NCI-H1694 treated with DMSO at 0.1 percent for 48 hours (cell line): Measurements from ENCODE around the gene LRRN4CL.
"Not testable (repeated sequence)": the region's sequence is repeated elsewhere in the genome, so short reads cannot be mapped to it uniquely, and the experiment has no call there.

Experiments used
- DNase-seq: peaks from one replicate; lab custom pipeline; 2025; lab: John Stamatoyannopoulos, UW

LRRN4CL gene

DNA sequence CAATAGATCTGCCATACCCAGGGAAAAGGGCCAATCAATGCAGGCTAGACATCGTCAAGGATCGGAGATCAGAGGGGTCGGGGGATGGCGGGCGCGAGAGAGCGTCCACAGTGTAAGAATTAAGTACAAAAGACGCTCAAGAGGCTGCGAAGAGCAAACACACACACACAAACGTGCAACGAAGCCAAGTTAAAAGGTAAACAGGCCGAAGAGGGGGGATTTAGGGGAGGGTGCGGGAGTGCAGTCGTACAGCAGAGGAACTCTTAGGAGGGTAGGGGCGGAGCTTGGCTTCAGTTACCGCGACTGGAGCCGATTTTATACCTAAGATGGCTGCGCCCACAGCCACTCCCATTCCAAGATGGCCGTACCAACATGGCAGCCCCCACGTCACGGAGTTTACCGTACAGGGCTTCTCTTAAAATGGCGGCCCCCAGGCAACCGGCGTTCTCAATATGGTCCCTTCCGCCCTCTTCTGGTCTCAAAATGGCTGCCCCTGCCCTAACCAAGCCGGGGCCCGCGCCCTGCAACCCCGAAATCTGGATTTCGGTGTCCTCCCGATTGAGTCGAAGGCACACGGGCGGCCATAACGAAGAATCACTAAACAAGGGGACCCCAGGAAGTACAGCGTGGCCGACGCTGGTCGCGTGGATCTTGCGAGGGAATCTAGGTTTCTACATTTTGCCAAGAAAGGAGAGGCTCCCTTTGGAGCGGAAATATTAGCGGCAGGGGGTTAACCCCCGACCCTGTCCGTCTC, 20.1 kb upstream of the LRRN4CL start:
- DNase-seq = peak; percentile 50

GRCh38 chr11:62708793-62709192, 19.5 kb upstream of the LRRN4CL start:
- no peak for DNase-seq

GRCh38 chr11:62708392-62708791, 19.1 kb upstream of the LRRN4CL start:
- DNase-seq = no peak

GRCh38 chr11:62707277-62707861, 18.0 kb upstream of the LRRN4CL start, which contains the start of the genes BSCL2 and GNG3:
Gene BSCL2, minus strand, starts transcription at chr11:62707424. Its CDS starts 229 bp downstream, at chr11:62707195.
Gene GNG3, plus strand, starts transcription at chr11:62707676. Its CDS starts 620 bp downstream, at chr11:62708296.
- no peak for DNase-seq

DNA sequence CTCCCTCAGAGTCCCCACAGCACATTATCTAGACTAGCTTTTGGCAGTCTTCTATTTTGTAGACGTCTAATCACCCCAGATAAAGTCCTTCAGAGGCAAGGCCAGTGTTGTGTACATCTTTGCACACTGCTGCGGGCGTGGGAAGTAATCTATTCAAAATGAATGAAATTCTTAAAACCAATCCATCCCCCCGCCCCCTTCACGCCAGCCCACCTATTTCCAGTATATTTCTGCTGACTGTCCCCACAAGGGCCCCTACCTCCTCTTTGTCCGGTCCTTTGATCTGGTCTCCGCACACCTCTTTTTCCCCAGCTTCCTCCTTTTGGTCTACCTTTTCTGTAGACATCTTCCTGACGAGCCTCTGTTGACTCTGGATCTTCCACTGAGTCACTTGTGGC, 17.5 kb upstream of the LRRN4CL start:
- DNase-seq = no peak

GRCh38 chr11:62705880-62706849, 16.8 kb upstream of the LRRN4CL start:
- DNase-seq = peak; percentile 88

DNA sequence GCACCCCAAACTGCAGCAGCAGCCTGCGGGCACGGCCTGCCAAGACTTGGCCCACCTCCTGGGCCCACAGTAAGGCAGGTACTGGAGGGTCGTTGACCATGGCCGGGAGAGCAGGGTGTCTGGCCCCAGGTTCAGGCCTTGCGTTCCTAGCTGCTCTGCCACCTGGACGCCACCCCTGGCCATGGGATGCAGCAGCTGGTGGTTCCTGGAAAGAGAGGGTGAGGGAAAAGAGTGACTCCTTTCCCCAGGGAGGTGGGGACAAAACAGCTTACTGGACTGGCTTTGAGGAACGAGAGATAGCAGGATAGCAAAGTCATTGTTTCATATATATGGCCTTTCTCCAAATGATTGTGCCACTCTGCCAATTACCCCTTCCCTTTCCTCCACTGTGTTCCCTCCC, 16.1 kb upstream of the LRRN4CL start:
- no peak for DNase-seq

GRCh38 chr11:62703921-62704320, 14.6 kb upstream of the LRRN4CL start:
- not testable (repeated sequence) for DNase-seq

DNA sequence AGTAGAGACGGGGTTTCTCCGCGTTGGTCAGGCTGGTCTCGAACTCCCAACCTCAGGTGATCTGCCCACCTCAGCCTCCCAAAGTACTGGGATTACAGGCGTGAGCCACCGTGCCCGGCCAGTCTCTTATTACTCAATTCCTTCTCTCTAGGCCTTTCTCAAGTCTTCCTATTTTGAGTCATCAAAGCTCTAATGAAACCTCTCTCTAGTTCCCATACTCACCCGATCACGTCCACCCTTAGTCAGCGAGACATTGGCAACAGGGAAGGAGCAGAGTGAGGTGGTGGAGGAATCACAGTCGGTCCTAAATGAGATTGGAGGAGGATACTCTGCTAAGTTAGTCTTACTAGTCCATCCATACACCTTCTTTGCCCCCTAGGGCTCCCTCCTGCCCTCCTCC, 12.9 kb upstream of the LRRN4CL start:
- no peak for DNase-seq

- peak; percentile 16 for DNase-seq
Observed at GRCh38 chr11:62694455-62695167, 5.3 kb upstream of the LRRN4CL start.

- not testable (repeated sequence) for DNase-seq
Observed at GRCh38 chr11:62693624-62694023, 4.3 kb upstream of the LRRN4CL start.

DNA sequence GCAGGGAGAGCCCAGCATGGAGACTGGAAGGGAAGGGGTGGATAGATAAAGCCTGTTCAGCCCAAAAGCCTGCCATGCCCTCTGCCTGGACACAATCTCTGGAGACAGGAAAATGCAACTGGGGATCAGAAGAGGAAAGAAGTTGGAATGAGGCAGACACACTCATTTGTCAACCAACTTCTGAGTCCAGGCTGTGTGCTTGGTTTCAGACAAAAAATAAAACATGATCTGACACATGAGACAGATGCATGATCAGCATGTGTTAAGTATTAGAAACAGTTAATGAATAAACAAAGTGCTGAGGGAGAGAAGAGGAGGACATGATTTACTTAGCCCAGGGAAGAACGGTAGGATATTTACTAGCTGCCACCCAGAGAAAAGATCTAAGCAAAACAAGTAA, 839 bp downstream of the LRRN4CL start:
- no peak for DNase-seq

GRCh38 chr11:62687508-62688396, 1.6 kb downstream of the LRRN4CL start:
- DNase-seq = no peak

DNA sequence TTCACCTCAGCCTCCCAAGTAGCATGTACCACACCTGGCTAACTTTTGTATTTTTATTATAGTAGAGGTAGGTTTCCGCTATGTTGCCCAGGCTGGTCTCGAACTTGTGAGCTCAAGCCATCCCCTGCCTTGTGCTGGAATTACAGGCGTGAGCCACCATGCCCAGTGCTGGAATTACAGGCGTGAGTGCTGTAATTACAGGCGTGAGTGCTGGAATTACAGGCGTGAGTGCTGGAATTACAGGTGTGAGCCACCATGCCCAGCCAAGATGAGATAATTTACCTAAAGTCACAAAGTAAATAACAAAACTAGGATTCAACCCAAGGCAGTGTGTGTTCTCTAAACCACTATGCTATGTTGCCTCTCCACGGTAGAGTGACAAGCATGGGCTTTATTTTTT, 6.8 kb downstream of the LRRN4CL start:
- no peak for DNase-seq

DNA sequence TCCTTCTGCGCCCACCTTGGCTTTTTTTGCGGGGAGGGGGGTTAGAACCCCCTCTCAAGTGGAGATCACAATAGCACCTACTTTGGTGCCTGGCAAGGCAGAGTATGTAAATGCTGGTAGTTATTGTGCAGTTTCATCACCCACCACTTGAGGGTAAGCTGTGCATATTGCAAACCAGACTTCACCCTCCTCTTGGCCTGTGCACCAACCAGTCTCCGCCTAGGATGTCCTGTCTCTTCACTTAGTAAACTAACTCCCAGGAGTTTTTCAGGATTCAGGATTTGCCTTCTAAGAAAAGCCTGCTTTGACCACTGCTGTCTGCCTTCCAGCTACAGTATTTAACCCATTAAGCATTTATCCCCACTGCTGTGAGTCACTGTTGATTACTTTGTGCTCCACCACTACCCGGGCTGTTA, 8.5 kb downstream of the LRRN4CL start:
- peak; percentile 67 for DNase-seq

- DNase-seq = peak; percentile 67
Observed at GRCh38 chr11:62678770-62679696, 10.3 kb downstream of the LRRN4CL start, which contains the start of gene UBXN1. Gene UBXN1, minus strand, starts transcription at chr11:62679073. Its CDS starts 150 bp downstream, at chr11:62678923.

DNA sequence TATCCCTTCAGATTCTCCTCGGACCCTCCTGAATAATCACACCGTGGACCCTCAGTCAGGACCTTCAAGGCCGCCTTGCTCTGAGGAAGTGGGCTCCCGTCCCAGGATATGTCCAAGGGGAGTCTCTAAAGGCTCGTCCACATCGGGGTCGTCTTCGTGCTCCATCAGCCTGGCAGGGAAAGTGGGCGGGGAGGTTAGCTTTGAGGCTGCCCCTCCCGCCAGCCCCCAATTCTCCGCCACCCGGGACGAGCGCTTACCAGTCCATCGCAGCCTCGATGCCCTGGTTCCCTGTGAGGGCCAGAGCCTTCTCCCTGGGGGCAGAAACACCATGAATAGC, 10.9 kb downstream of the LRRN4CL start:
- DNase-seq = no peak

DNA sequence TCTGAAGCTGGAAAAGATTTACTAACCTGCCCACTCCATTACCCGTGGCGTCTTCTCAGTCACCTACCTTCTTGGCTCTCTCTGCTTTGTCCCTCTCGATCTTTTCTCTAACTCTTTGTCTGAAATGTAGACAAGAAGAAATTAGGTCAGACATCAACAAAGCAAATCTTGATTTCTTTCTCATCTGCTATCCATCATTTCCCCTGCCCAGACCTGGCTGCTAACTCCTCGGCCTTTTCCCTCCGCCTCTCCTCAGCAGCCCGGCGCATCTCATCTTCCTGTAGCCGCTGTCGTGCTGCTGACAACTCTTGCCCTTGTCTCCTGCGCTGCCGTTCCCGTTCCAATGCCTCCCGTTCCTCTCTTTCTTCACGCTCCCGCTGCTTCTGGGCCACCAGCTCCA, 11.6 kb downstream of the LRRN4CL start:
- no peak for DNase-seq

DNA sequence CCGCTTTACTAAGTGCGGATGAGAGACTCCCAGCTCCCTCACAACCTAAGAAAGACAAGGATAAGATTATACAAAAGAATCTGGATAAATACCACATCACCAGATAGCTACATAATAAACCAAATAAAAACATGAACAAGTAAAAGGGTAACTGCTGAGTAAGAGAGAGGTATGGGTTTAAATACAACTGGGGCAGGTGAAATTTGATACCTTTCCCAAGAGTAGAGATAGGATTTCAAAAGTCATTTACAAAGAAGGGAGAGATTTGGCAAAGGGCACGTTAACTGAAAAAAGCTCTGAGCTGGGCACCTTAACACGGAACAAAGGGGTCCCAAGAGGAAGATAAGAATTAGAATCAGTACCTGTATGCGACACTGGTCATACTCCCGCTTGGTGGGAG, 12.2 kb downstream of the LRRN4CL start:
- no peak for DNase-seq

- no peak for DNase-seq
Observed at GRCh38 chr11:62676698-62677097, 12.6 kb downstream of the LRRN4CL start.
